Measurements from ENCODE around the gene C1orf105.
"Not testable (repeated sequence)": the region's sequence is repeated elsewhere in the genome, so short reads cannot be mapped to it uniquely, and the experiment has no call there.

DNA sequence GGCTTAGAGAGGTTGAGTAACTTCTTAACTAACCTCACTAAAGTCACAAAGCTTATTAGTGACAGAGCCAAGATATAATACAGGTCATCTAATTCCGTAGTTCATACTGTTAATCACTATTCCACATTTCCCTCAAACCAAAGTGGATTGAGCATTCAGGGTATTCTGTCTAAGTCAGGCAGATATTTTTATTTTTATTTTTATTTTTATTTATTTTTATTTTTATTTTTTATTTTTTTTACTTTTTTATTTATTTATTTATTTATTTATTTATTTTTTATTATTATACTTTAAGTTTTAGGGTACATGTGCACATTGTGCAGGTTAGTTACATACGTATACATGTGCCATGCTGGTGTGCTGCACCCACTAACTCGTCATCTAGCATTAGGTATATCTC is 48.8 kb upstream of the C1orf105 start:
- not testable (repeated sequence) for TF ChIP-seq POLR2AphosphoS5, CTCF, EP300, POLR2A (IDR thresholded peaks at IDR 0.05)
